ENCODE measurements around the gene MAN2B2.

Gene MAN2B2

GRCh38 chr4:6609415-6610079 is 34.6 kb downstream of the MAN2B2 start:
- no peaks in the 10 kb centered on the region for H3K4me1 ChIP-seq (ENCODE audit: insufficient read depth, insufficient read length)
- no peak for DNase-seq (ENCODE audit: low read depth, low spot score)

GRCh38 chr4:6610856-6611430 is 36.0 kb downstream of the MAN2B2 start:
- Histone ChIP-seq H3K36me3 (ENCODE audit: insufficient read depth, insufficient read length, low read length) (peaks cover 29% of the 10 kb centered on the region), H3K4me3 (ENCODE audit: insufficient read length, low read depth) (no peak overlapping the region), H3K9ac (ENCODE audit: insufficient read length, low read depth) (peak overlapping the region; percentile 23), H3K27me3 (ENCODE audit: insufficient read depth, insufficient read length) (no peaks in the 10 kb centered on the region), H3K4me1 (ENCODE audit: insufficient read depth, insufficient read length) (no peaks in the 10 kb centered on the region), H3K9me3 (ENCODE audit: insufficient read depth, low read length) (no peaks in the 10 kb centered on the region)
- DNase-seq (ENCODE audit: low read depth, low spot score) = no peak
- TF ChIP-seq YY1 (IDR thresholded peaks at IDR 0.05; ENCODE audit: insufficient read depth, insufficient read length) = no peak
- TF ChIP-seq ZNF274 (IDR thresholded peaks at IDR 0.05; ENCODE audit: low read depth, low read length) = no peak
- no peak for TF ChIP-seq SUZ12 (IDR thresholded peaks at IDR 0.05; ENCODE audit: extremely low read depth, insufficient read depth, insufficient read length)

More at GRCh38 chr4:6609415-6610079, 34.6 kb downstream of the MAN2B2 start:
- Histone ChIP-seq H3K27me3 (ENCODE audit: insufficient read depth, insufficient read length) (no peaks in the 10 kb centered on the region), H3K9me3 (ENCODE audit: insufficient read depth, low read length) (peaks cover 12% of the 10 kb centered on the region), H3K9ac (ENCODE audit: insufficient read length, low read depth) (peak overlapping the region; percentile 6), H3K36me3 (ENCODE audit: insufficient read depth, insufficient read length, low read length) (peaks cover 32% of the 10 kb centered on the region), H3K4me3 (ENCODE audit: insufficient read length, low read depth) (no peak overlapping the region)
- TF ChIP-seq ZNF274 (IDR thresholded peaks at IDR 0.05; ENCODE audit: low read depth, low read length) = no peak
- TF ChIP-seq YY1 (IDR thresholded peaks at IDR 0.05; ENCODE audit: insufficient read depth, insufficient read length) = no peak
- TF ChIP-seq SUZ12 (IDR thresholded peaks at IDR 0.05; ENCODE audit: extremely low read depth, insufficient read depth, insufficient read length) = no peak

GRCh38 chr4:6612961-6613675 is 38.1 kb downstream of the MAN2B2 start:
- no peak overlapping the region for H3K9ac ChIP-seq (ENCODE audit: insufficient read length, low read depth)

GRCh38 chr4:6613676-6614651 is 39.0 kb downstream of the MAN2B2 start:
- Histone ChIP-seq H3K4me1 (ENCODE audit: insufficient read depth, insufficient read length) (no peaks in the 10 kb centered on the region), H3K9ac (ENCODE audit: insufficient read length, low read depth) (no peak overlapping the region), H3K4me3 (ENCODE audit: insufficient read length, low read depth) (no peak overlapping the region), H3K27me3 (ENCODE audit: insufficient read depth, insufficient read length) (no peaks in the 10 kb centered on the region), H3K9me3 (ENCODE audit: insufficient read depth, low read length) (peaks cover 8% of the 10 kb centered on the region; the same call in 1 of the 2 replicates), H3K36me3 (ENCODE audit: insufficient read depth, insufficient read length, low read length) (peaks cover 35% of the 10 kb centered on the region)
- DNase-seq (ENCODE audit: low read depth, low spot score) = no peak
- no peak for TF ChIP-seq SUZ12 (IDR thresholded peaks at IDR 0.05; ENCODE audit: extremely low read depth, insufficient read depth, insufficient read length)
- TF ChIP-seq YY1 (IDR thresholded peaks at IDR 0.05; ENCODE audit: insufficient read depth, insufficient read length) = no peak

More at GRCh38 chr4:6612961-6613675, 38.1 kb downstream of the MAN2B2 start:
- Histone ChIP-seq H3K4me1 (ENCODE audit: insufficient read depth, insufficient read length) (no peaks in the 10 kb centered on the region), H3K4me3 (ENCODE audit: insufficient read length, low read depth) (no peak overlapping the region), H3K36me3 (ENCODE audit: insufficient read depth, insufficient read length, low read length) (peaks cover 33% of the 10 kb centered on the region), H3K27me3 (ENCODE audit: insufficient read depth, insufficient read length) (no peaks in the 10 kb centered on the region), H3K9me3 (ENCODE audit: insufficient read depth, low read length) (peaks cover 8% of the 10 kb centered on the region; the same call in 1 of the 2 replicates)
- no peak for TF ChIP-seq YY1 (IDR thresholded peaks at IDR 0.05; ENCODE audit: insufficient read depth, insufficient read length)
- no peak for TF ChIP-seq SUZ12 (IDR thresholded peaks at IDR 0.05; ENCODE audit: extremely low read depth, insufficient read depth, insufficient read length)
- TF ChIP-seq ZNF274 (IDR thresholded peaks at IDR 0.05; ENCODE audit: low read depth, low read length) = no peak
- DNase-seq (ENCODE audit: low read depth, low spot score) = no peak

GRCh38 chr4:6614701-6615230 is 39.8 kb downstream of the MAN2B2 start:
- H3K9ac ChIP-seq (ENCODE audit: insufficient read length, low read depth) = no peak overlapping the region
- H3K36me3 ChIP-seq (ENCODE audit: insufficient read depth, insufficient read length, low read length) = peaks cover 40% of the 10 kb centered on the region
- no peak overlapping the region for H3K4me3 ChIP-seq (ENCODE audit: insufficient read length, low read depth)
- DNase-seq (ENCODE audit: low read depth, low spot score) = no peak
- H3K4me1 ChIP-seq (ENCODE audit: insufficient read depth, insufficient read length) = peaks cover 5% of the 10 kb centered on the region
- no peaks in the 10 kb centered on the region for H3K27me3 ChIP-seq (ENCODE audit: insufficient read depth, insufficient read length)
- TF ChIP-seq SUZ12 (IDR thresholded peaks at IDR 0.05; ENCODE audit: extremely low read depth, insufficient read depth, insufficient read length) (no peak), ZNF274 (IDR thresholded peaks at IDR 0.05; ENCODE audit: low read depth, low read length) (no peak), YY1 (IDR thresholded peaks at IDR 0.05; ENCODE audit: insufficient read depth, insufficient read length) (no peak)
- peaks cover 8% of the 10 kb centered on the region; the same call in 1 of the 2 replicates for H3K9me3 ChIP-seq (ENCODE audit: insufficient read depth, low read length)

All from NT2/D1 (cell line).